GM19023 (cell line): ENCODE results near the gene DLG5.

Experiments used
- ATAC-seq: cut with Tn5 transposase; IDR thresholded peaks from one replicate; pipeline ENCODE4 v1.9.1; 2021; ENCODE audit warnings: mild to moderate bottlenecking, moderate library complexity; ENCODE audit not compliant: unreplicated experiment

Gene DLG5

DNA sequence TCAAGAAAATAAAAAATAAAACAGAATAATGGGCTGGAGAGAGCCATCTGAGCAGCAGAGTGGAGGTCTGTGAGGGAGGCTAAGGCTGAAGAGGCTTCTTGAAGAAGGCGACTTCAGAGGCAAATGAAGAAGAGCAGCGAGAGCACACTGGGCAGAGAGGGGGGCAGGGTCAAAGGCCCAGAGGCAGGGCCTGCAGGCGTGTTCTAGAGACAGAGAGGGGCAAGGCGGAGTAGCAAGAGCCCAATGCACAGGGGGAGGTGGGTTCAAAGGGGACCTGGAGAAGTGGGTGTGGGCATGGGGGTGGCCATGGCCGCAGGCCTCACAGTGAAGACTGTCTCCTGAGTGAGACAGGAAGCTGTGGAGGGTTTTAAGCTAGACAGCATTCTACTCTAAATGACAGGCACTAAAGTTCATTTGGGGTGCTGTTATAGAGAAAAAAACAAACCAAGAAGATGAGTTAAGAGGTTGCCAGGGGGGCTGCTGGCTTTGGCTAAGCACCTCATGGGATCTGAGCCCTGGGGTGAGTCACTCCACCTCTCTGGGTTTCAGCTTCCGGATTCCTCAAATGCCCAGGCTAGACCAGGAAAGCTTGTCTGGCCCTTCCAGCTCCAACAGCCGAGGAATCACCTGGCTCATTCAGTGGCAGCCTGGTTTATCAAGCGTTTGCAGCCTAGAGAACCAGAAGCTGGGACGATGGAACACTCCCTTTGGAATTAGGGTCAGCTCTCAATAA lies 81.7 kb downstream of the DLG5 start:
- ATAC-seq, result no peak

DNA sequence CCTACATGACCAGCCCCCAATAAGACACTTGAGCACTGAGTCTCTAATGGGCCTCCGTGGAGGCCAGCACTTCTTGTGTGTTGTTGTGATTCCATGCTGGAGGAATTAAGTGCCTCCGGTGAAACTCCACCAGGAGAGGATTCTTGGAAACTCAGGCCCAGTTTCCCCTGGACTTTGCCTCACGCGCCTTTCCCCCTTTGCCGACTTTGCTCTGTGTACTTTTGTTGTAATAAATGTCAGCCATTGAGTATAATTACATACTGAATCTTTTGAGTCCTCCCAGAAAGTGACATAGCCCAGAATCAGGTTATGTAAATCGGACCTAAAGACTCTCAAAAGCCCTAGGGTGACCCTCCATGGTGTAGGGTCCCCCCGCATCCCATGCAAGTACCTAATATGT lies 82.4 kb downstream of the DLG5 start:
- no peak for ATAC-seq

DNA sequence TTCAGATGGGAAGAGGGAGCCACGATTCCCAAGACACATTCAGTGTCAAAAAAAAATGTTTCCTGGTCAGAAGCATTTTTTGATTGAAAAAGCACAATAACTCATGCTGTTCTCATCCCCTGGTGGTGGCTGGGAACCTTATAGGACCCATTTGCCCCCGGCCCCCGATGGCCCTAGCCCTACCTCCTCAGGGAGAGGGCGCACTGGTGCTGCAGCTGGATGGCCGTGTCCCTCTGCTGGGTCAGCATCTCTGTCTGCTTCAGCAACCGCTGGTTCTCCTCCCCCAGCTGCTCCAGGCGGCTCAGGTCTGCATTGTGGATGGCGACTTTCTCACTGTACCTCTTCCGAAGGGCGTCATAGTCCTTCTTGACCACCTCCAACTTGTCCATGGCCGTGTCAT lies 83.3 kb downstream of the DLG5 start:
- no peak for ATAC-seq

DNA sequence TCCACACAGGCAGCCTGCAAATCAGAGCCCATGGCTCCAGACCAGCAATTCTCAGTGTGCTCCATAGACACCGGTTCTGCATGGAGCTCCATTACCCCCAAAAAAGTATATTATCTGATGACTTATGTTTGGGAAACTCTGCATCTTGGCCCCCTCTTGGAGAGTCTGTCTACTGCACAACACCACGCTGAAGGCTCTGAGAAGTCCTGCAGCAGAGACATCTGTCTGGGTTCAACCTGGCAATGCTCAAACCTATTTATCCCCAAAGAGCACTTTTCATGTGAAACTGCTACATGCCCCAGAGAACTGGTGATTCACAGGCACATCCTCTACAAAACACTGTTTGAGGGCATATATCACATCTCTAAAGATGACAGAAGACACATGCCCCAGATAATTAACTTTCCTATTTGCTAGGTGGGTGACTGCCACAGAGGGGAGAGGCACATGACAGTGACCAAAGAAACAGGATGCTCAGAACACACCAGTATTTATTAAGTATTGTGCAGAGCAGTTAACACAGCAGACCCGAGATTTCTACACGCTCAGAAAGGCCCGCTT lies 83.8 kb downstream of the DLG5 start:
- no peak for ATAC-seq

DNA sequence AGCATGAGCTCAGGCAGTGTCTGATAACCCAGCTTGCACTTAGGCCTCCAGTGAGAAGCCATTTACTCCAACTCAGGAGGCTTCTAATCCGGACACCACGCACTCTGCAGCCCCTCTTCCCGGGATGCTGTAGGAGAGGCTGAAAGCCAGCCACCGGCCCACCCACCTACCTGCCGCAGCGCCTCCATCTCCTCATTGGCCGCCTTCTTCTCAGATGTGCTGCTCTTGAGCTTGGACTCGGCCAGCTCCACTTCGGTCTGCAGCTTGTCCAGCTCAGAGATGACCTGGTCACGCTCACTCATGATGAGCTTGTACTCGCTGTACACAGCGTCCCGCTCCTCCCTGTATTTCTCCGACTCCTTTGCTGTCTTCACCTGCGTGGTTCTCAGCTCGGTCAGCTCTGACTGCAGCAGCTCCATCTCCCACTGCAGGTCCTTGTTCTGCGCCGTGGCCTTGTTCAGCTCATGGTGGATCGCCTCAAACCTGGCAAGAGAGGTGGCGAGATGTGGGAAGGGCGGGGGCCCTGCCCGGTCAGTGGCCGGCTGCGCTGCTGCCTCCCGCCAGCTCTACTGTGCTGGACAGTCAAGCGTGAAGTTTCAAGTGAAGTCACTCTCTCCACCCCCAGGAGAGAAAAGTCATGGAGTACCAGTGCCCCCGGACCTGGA lies 84.7 kb downstream of the DLG5 start:
- no peak for ATAC-seq

DNA sequence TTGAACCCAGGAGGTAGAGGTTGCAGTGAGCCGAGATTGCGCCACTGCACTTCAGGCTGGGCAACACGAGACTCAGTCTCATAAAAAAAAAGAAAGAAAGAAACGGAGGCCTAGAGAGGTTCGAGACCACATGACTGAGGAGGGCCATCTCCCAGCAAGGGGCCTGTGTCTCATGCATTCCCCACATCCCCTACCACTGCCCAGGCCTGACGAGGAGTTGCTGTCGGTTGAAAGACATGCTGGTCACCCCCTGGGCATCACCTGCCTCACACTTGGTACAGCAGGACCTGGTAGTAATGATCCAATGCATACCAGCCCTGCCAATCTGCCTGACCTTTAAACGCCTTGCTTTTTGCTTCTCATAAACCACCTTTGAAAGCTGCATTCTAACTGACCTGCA lies 85.9 kb downstream of the DLG5 start:
- ATAC-seq, result no peak

DNA sequence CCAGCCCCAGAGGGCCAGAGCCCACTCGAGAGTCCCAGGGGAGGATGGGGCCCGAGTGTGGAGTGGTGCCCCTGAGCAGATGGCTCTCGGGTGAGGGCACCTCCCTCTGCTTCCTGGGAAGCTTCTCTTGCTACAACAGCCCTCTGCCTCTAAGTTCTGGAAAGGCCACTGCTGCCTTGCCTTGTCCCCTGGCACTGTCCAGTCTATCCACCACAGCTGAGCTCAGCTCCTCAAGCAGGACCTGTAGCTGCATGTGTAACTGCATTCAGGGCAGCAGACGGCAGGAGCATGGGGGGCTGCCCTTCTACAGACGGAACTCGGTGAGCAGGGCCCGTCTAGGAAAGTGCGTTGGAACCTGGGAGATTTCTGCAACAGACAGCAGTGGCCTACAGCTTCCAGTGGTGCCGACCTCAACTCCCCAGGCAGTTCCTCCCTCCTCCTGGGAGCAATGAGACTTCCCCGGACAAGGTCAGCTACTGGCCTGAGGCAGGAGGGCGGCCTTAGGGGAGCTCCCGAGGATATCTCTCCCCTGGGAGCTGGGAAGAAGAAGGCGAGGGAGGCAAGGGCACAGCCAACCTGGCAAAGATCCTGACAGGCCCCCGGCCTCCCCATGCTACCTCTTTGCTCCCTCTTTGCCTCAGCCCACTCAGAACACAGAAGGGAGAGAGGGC lies 88.5 kb downstream of the DLG5 start:
- no peak for ATAC-seq

DNA sequence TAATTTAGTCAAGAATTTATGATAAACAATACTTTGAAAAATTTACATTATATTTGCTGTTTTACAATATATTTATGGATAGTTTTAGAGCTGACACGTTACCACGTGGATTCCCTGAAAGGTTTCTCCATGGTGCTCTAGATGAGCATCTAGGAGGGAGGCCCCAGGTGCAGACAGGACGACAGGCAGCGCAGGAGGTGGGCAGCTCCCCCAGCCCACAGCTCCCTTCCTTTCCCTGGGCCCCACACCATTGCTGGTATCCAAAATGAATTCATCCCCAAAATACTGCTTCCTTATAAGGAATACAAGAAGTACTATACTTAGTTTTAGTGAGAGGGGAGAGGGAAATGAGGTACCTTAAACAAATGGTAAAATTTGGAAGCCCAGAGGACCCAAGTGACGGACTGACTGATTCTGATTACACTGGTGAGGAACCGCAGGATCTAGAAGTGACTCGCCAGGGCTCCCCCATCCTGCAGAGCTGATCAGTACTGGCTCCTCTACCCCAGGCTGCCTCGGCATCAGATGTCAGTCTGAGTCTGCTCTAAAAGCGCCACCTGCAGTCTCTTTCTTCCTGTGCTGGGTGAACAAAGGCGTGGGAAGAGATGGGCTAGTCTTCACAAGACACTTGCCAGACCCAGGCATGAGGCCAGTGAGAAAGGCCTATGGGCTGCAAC lies 89.2 kb downstream of the DLG5 start:
- peak; percentile 94 for ATAC-seq

DNA sequence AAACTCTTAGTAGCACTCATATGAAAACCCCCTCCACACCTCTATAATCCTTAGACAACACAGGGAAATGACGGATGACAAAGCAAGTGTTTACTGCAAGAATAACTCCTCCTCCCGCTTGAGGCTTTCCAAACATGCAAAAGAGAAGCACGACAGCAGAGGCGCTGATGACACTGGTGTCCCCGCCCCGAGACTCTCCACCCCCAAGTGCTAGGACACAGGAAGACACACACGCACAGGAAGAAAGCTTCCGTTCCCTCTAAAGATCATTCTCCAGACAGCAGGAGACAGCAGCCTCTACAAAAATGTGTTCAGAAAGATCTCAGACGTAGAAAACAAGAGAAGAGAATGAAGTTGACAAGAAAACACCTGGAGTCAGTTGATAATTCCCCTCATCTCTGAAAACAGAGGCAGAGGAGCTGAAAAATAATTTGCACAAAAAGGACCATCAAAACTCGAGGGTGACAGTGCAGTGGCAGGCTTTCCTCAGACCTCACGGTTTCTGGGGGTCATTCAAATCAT lies 90.2 kb downstream of the DLG5 start:
- ATAC-seq, result peak; percentile 53

DNA sequence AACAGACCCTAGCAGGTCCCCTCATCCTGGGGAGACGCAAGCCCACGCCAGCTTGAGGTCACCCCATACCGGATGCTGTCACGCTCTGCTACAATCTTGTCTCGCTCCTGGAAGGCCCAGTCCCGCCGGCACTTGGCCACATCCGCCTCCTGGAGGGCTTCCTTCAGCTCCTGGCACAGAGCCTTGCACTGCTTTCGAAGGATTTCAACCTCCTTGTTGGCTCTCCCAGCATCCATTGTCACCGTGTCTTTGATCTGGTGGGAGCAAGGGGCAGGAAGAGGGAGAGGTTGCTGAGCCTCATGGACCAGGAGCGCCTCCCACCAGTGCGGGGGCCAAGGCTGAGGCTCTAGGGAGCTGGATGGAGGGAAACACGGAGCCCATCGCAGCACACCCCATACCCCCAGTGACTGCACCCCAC lies 90.9 kb downstream of the DLG5 start:
- no peak for ATAC-seq

DNA sequence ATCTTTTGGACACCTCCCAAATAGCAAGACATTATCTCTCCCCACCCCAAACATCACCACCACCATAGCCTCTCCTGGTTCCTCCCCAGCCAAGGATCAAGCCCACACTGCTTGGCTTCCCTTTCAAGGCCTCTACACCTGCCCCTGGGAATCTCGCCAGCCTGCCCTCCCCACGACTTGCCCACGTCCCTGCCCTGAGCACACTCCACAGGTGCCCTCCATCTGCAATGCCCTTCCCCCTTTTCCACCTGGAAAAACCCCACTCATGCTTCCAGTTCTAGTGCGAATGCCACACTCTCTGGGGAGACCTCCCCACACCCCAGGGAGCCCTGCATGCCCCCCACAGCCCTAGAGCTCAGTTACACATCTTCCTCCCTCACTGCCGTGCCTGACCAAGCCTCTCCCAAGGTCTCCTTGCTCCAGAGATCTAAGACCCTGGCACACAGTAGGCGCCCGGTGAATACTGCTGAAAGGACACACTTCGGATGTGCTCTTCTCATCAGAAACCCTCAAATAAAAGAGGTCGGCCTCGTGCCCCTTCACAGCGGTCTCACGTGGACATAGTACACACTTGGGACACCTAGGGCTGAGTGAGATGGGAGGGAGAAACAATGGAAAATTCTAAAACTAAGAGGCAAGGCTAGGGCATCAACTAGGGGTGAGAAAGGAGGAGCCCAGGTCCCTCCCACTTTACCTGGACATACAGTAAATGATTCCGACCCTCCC lies 91.4 kb downstream of the DLG5 start:
- no peak for ATAC-seq

DNA sequence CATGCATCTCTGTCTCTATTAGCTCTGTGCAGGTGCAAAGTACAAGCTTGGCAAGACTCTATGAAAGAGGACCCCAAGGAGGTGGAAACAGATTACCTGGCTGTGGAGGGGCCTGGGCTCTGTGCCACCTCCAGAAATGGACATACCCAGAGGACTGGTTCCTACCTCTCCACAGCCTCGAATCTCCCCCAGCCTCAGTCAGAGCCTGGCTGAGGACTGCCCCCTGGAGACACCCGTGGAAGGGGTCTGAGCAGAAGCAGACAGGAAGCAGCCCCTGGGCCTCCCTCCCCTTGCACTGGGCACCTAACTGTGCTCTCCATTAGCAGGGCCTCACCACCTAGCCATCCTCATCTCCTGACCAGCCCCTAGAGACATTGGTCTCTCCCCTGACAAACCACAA lies 92.0 kb downstream of the DLG5 start:
- ATAC-seq, result no peak

DNA sequence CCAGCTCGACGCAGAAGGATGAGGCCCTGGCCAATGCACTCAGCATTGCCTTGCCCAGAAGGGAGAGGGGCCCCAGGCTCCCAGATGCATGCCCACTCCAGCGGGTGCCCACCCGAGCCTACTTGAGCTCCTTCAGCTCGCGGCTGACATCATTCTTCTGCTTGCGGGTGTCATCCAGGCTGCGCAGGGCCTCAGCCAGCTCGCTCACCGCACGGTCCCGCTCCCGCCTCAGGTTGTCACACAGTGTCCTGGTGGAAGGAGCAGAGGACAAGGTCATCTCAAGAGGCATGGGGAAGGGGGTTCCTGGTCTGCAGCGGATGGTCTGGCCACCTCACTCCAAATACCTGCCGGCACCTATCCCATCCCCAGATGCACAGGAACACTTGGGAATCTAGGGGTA lies 92.8 kb downstream of the DLG5 start:
- ATAC-seq, result no peak

DNA sequence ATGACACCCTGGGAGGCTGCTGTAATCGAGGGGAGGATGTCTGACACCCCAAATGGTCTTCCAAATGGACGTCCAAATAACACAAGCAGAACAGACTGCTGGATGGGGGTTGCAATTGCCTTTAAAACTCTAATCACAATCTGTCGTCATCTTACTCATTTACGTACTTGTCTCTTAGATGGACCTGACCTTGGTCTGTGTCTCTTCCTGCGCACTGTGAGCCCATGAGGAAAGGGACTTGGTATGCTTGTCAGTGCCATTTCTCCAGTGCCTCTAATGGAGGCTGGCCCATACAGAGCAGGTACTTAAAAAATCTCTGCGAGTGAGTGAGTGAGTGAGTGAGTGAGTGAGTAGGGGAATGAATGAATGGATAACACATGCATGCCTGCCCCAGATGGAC lies 93.3 kb downstream of the DLG5 start:
- ATAC-seq, result no peak

DNA sequence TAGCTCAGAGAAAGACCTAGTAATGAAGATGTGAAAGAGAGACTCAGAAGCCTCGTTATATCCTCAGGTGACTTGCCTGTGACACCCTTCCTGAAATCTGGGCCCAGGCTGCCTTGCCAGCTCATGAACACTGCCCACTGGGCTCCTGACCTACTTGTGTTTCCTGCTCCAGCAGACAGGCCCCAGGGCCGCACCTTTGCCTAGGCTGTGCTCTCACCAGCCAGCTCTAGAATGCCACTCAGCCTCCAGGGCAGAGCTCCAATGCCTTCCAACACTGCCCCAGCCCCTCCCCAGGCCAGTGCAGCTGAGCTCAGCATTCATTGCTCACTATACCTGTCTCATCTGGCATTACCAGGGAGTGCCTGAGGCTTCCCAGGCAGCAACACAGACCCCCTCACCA lies 94.3 kb downstream of the DLG5 start:
- no peak for ATAC-seq

DNA sequence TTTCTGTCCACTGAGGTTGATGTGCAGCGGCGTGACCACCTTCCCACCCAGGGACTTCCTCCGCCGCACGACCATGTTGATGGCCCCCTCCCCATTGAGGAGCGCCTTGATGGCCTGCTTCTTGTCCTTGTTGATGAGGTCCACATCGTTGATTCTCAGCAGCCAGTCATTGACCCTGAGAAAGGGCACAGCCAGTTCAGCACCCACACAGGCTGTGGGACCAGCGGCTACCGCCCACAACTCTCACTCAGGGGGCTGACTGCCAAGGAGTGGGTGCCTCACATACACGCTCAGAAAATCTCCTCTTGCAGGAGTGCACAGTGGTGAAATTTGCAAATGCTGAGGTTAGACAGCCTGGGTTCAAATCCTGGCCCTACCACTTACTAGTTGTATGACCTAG lies 97.2 kb downstream of the DLG5 start:
- no peak for ATAC-seq

DNA sequence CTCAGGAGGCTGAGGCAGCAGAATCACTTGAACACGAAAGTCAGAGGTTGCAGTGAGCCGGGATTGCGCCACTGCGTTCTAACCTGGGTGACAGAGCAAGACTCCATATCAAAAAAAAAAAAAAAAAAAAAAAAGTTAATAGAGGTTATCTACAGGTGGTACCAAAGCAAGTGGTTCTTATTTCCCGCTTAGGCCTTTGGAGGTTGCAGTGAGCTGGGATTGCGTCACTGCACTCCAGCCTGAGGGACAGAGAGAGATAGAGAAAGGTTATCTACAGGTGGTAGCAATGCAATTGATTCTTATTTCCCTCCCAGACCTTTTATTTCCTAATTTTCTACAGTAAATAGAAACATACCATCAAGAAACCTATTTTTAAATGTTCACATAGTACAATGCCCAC lies 98.2 kb downstream of the DLG5 start:
- no peak for ATAC-seq

DNA sequence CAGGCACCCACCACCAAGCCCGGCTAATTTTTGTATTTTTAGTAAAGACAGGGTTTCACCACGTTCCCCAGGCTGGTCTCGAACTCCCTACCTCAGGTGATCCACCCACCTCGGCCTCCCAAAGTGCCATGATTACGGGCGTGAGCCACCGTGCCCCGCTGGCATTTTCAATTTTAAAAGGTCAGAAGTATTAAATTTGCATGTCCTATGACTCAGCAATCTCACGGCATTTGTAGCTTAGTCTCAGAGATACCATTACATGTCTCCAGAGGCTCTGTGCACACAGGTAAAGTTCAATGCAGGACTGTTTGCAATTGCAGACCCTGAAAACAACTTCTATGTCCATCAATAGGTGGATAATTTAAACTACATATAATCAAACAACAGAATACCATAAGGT lies 99.2 kb downstream of the DLG5 start:
- no peak for ATAC-seq

DNA sequence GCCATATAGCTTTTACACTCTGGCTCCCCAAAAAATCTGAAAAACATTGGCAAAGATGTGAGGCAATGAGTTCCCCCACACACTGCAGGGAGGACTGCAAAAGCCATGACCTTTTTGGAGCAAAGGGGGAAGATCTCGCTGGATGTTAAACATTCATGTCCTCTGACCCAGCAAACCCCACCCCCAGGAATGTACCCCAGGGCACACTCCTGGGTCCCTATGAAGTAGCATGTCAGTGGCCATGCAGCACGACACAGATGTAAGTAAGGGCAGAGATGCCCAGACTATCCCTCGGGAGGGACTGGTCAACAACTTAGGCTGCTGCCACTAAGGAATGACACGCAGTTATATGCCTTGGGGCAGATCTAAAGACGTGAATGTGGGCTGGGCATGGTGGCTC lies 100.6 kb downstream of the DLG5 start:
- ATAC-seq, result no peak

DNA sequence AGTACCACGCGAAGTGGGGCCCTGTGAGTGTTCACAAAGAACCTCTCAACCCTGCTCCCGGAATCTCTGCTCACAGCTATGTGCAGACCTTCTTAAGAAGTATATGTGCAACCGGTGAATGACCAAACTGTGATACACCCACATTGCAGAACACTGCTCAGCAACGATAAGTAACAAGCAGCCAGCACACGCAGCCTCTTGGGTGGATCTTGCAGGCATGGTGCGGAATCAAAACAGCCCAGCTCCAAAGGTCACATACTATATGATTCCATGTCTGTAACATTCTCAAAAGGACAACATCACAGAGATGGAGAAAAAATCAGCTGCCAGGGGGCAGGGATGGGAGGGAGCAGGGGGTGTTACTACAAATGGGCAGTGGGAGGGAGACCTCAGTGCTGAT lies 101.6 kb downstream of the DLG5 start:
- ATAC-seq, result no peak
